PC-3 (cell line): ENCODE measurements around the gene TTF1. TPM values are rescaled to one million over a fixed set of nuclear protein-coding genes. Genes with fewer than 3 reads are reported as not detected.

ENCODE experiments used
- ATAC-seq: fragments of 200-7000 bp; cut with Tn5 transposase; 2 replicates; pipeline ENCODE4 v1.9.1; 2020; ENCODE audit warnings: mild to moderate bottlenecking, moderate library complexity
- BruUV-seq: library from RNA; stranded (reverse); fragments of 400-500 nt; replicated peaks from 2 replicates; lab custom pipeline; 2021; lab: Mats Ljungman, UMichigan
- CTCF ChIA-PET: fragments of 300-600 bp; sonication (Branson Sonifier 250); formaldehyde crosslinking; loops from one replicate; lab custom pipeline; 2022; ENCODE audit warnings: antibody characterized with exemption; lab: Charles Lee
- POLR2A ChIA-PET: fragments of 300-600 bp; sonication (Branson Sonifier 250); formaldehyde crosslinking; loops from one replicate; lab custom pipeline; 2022; ENCODE audit warnings: antibody characterized with exemption; ENCODE audit not compliant: unreplicated experiment; lab: Charles Lee
- DNase-seq: peaks from one replicate; pipeline ENCODE4 v3.0.0-alpha.2; 2015
- H2AFZ ChIP-seq: fragments of 300-600 bp; sonication (generic); 2 replicates; pipeline ENCODE4 v1.6.0; 2016; ENCODE audit warnings: antibody characterized with exemption, low read length
- H3F3A ChIP-seq: fragments of 300-600 bp; sonication (generic); one replicate; pipeline ENCODE4 v1.6.0; 2017; ENCODE audit warnings: antibody characterized with exemption, low read length, control low read depth, mild to moderate bottlenecking; ENCODE audit not compliant: unreplicated experiment
- H3K27ac ChIP-seq: fragments of 300-600 bp; sonication (generic); 2 replicates; pipeline ENCODE4 v1.5.1; 2016; ENCODE audit warnings: mild to moderate bottlenecking, low read length
- H3K27me3 ChIP-seq: fragments of 300-600 bp; sonication (generic); 2 replicates; pipeline ENCODE4 v1.6.1; 2016; ENCODE audit warnings: low read length, mixed read lengths
- H3K36me3 ChIP-seq: fragments of 300-600 bp; sonication (generic); 2 replicates; pipeline ENCODE4 v1.6.1; 2016; ENCODE audit warnings: low read depth, mixed run types, low read length, mixed read lengths
- H3K4me1 ChIP-seq: fragments of 300-600 bp; sonication (generic); 2 replicates; pipeline ENCODE4 v1.5.1; 2016; ENCODE audit warnings: low read length; ENCODE audit not compliant: insufficient read depth
- H3K4me2 ChIP-seq: fragments of 300-600 bp; sonication (generic); 2 replicates; pipeline ENCODE4 v1.6.0; 2016; ENCODE audit warnings: low read length
- H3K4me3 ChIP-seq: fragments of 300-600 bp; sonication (generic); 2 replicates; pipeline ENCODE4 v1.5.1; 2016; ENCODE audit warnings: mild to moderate bottlenecking, low read length, mixed read lengths
- H3K79me2 ChIP-seq: fragments of 300-600 bp; sonication (generic); 2 replicates; pipeline ENCODE4 v1.6.1; 2017; ENCODE audit warnings: low read length, mixed read lengths
- H3K9ac ChIP-seq: fragments of 300-600 bp; sonication (generic); 2 replicates; pipeline ENCODE4 v1.6.0; 2016; ENCODE audit warnings: mild to moderate bottlenecking, low read length
- H3K9me2 ChIP-seq: fragments of 300-600 bp; sonication (generic); replicated peaks from 2 replicates; pipeline ENCODE4 v1.6.1; 2016; ENCODE audit warnings: mixed run types, low read length, mixed read lengths
- H3K9me3 ChIP-seq: fragments of 300-600 bp; sonication (generic); 2 replicates; pipeline ENCODE4 v1.6.1; 2016; ENCODE audit warnings: low read length, mixed read lengths
- H4K20me1 ChIP-seq: fragments of 300-600 bp; sonication (generic); 2 replicates; pipeline ENCODE4 v1.6.1; 2016; ENCODE audit warnings: low read length, mixed read lengths
- CTCF ChIP-seq: fragments of 300-600 bp; sonication (generic); conservative IDR thresholded peaks from 2 replicates; pipeline ENCODE4 v1.5.1; 2017; ENCODE audit warnings: antibody characterized with exemption, low read depth, mild to moderate bottlenecking, low read length
- EZH2 ChIP-seq: fragments of 300-600 bp; sonication (generic); IDR thresholded peaks from one replicate; pipeline ENCODE4 v1.6.1; 2017; ENCODE audit warnings: antibody characterized with exemption, mild to moderate bottlenecking, low read length; ENCODE audit not compliant: unreplicated experiment
- EZH2phosphoT487 ChIP-seq: fragments of 300-600 bp; sonication (generic); IDR thresholded peaks from 2 replicates; pipeline ENCODE4 v1.6.1; 2018; ENCODE audit warnings: mild to moderate bottlenecking, antibody characterized with exemption, low read length, borderline replicate concordance
- intact Hi-C: fragments of 100-400 bp; cut with micrococcal nuclease; formaldehyde crosslinking; loops from 2 replicates; pipeline ENCODE4 v1.9.0; 2023
- total RNA-seq: library from RNA; depleted of rRNA; stranded (reverse); fragments of >200 nt; gene quantifications from 2 replicates; pipeline ENCODE4 v1.2.3, GENCODE V29; 2014

The TTF1 gene
- total RNA-seq, 1 experiment from 2014 or later = 9.6 TPM

GRCh38 chr9:132356324-132356924, 50.2 kb downstream of the TTF1 start:
- Histone ChIP-seq H3K9ac (no peak overlapping the region), H3K79me2 (peaks cover 31% of the 10 kb centered on the region), H3K9me2 (no peaks in the 10 kb centered on the region), H3F3A (no peaks in the 10 kb centered on the region), H3K27me3 (no peaks in the 10 kb centered on the region), H3K4me2 (no peak overlapping the region), H3K9me3 (no peaks in the 10 kb centered on the region), H4K20me1 (no peaks in the 10 kb centered on the region), H3K4me1 (peaks cover 16% of the 10 kb centered on the region; the same call in 1 of the 2 replicates), H3K27ac (no peak overlapping the region), H3K4me3 (no peak overlapping the region), H2AFZ (no peak overlapping the region), H3K36me3 (peaks cover 14% of the 10 kb centered on the region; the same call in 1 of the 2 replicates)
- ATAC-seq (no peak), DNase-seq (no peak)
- CTCF ChIA-PET = no interaction called here
- intact Hi-C loops = no loop called here
- no TSS peak for BruUV-seq
- POLR2A ChIA-PET = no interaction called here
- TF ChIP-seq CTCF = no peak
- TF ChIP-seq EZH2 = no peak
- TF ChIP-seq EZH2phosphoT487 = no peak

- H3K4me2 ChIP-seq = peak within 1 kb of the TSS; percentile 95
- H3K9me2 ChIP-seq = no peaks in the 10 kb centered on the region
- no peaks in the 10 kb centered on the region for H3F3A ChIP-seq
- no peak for TF ChIP-seq EZH2
- TF ChIP-seq EZH2phosphoT487 = no peak
- no peak for TF ChIP-seq CTCF
- intact Hi-C loops = no loop called here
- no TSS peak for BruUV-seq
- H2AFZ ChIP-seq = peak within 1 kb of the TSS; percentile 86
- no peaks in the 10 kb centered on the region for H3K27me3 ChIP-seq
- CTCF ChIA-PET = interaction anchor here (0.9 kb wide), 1 partner anchor 414 kb away, joined by 3 read pairs; no protein-coding TSS in a partner anchor
- peak within 1 kb of the TSS; percentile 48 for H3K27ac ChIP-seq
- H4K20me1 ChIP-seq = no peaks in the 10 kb centered on the region
- peaks cover 37% of the 10 kb centered on the region for H3K79me2 ChIP-seq
- POLR2A ChIA-PET = interaction anchor here (0.7 kb wide), 1 partner anchor 41 kb away, joined by 3 read pairs; no protein-coding TSS in a partner anchor
- peaks cover 22% of the 10 kb centered on the region; the same call in 1 of the 2 replicates for H3K36me3 ChIP-seq
- H3K9me3 ChIP-seq = no peaks in the 10 kb centered on the region
- peak within 1 kb of the TSS; percentile 89 for H3K4me3 ChIP-seq
- ATAC-seq (peak; percentile 95), DNase-seq (peak; percentile 96)
- peak within 1 kb of the TSS; percentile 96 for H3K9ac ChIP-seq
- H3K4me1 ChIP-seq = peaks cover 16% of the 10 kb centered on the region; the same call in 1 of the 2 replicates
These were observed 51.8 kb downstream of the TTF1 start, which contains the start of gene SETX for GRCh38 chr9:132354637-132355355. SETX (minus strand) TSS chr9:132354986; CDS start chr9:132349428, 5,558 bp downstream.
